GM18873 (cell line): ENCODE measurements around the gene GBX1.

Source experiments
- ATAC-seq: cut with Tn5 transposase; IDR thresholded peaks from one replicate; pipeline ENCODE4 v1.9.1; 2021; ENCODE audit warnings: mild to moderate bottlenecking, moderate library complexity, moderate number of reproducible peaks; ENCODE audit not compliant: unreplicated experiment, low FRiP score

The GBX1 gene

GRCh38 chr7:151130741-151131157, 36.7 kb downstream of the GBX1 start:
- no peak for ATAC-seq

GRCh38 chr7:151129960-151130591, 37.4 kb downstream of the GBX1 start:
- no peak for ATAC-seq

GRCh38 chr7:151129117-151129959, 38.2 kb downstream of the GBX1 start:
- ATAC-seq = no peak

GRCh38 chr7:151128716-151129115, 38.8 kb downstream of the GBX1 start:
- ATAC-seq = no peak

- no peak for ATAC-seq
Measured at GRCh38 chr7:151128144-151128543, 39.4 kb downstream of the GBX1 start.

- ATAC-seq = no peak
Measured at GRCh38 chr7:151126491-151127137, 40.9 kb downstream of the GBX1 start.

GRCh38 chr7:151125846-151126481, 41.5 kb downstream of the GBX1 start:
- ATAC-seq = no peak

GRCh38 chr7:151125470-151125845, 42.0 kb downstream of the GBX1 start:
- no peak for ATAC-seq

- ATAC-seq = no peak
Measured at GRCh38 chr7:151124899-151125399, 42.5 kb downstream of the GBX1 start.

- ATAC-seq = no peak
Measured at GRCh38 chr7:151124481-151124880, 43.0 kb downstream of the GBX1 start.

GRCh38 chr7:151123822-151124464, 43.6 kb downstream of the GBX1 start:
- ATAC-seq = no peak

GRCh38 chr7:151123158-151123821, 44.2 kb downstream of the GBX1 start:
- no peak for ATAC-seq

GRCh38 chr7:151122796-151123157, 44.7 kb downstream of the GBX1 start:
- ATAC-seq = no peak

GRCh38 chr7:151122276-151122675, 45.2 kb downstream of the GBX1 start:
- ATAC-seq = no peak

- no peak for ATAC-seq
Measured at GRCh38 chr7:151121380-151122170, 45.9 kb downstream of the GBX1 start.

GRCh38 chr7:151120896-151121295, 46.6 kb downstream of the GBX1 start:
- ATAC-seq = no peak

GRCh38 chr7:151119902-151120301, 47.6 kb downstream of the GBX1 start:
- no peak for ATAC-seq

GRCh38 chr7:151119055-151119415, 48.5 kb downstream of the GBX1 start:
- ATAC-seq = no peak
